Fibroblast of pulmonary artery (primary cell): ENCODE results near the gene MRPL24.

Experiments
- DNase-seq: peaks from one replicate; pipeline ENCODE4 v3.0.0-alpha.2; 2010; ENCODE audit warnings: low read depth
- H3K4me3 ChIP-seq: replicated peaks from 2 replicates; pipeline ENCODE4 v1.5.1; 2011; ENCODE audit warnings: low read depth, mild to moderate bottlenecking, control low read depth, low read length, moderate library complexity
- TF ChIP-seq, protein P1 (sequence below): IDR thresholded peaks from 2 replicates; pipeline ENCODE4 v1.5.1; 2011; ENCODE audit warnings: mild to moderate bottlenecking, control low read depth, low read length, inconsistent platforms; ENCODE audit errors: missing control alignments

The MRPL24 gene

DNA sequence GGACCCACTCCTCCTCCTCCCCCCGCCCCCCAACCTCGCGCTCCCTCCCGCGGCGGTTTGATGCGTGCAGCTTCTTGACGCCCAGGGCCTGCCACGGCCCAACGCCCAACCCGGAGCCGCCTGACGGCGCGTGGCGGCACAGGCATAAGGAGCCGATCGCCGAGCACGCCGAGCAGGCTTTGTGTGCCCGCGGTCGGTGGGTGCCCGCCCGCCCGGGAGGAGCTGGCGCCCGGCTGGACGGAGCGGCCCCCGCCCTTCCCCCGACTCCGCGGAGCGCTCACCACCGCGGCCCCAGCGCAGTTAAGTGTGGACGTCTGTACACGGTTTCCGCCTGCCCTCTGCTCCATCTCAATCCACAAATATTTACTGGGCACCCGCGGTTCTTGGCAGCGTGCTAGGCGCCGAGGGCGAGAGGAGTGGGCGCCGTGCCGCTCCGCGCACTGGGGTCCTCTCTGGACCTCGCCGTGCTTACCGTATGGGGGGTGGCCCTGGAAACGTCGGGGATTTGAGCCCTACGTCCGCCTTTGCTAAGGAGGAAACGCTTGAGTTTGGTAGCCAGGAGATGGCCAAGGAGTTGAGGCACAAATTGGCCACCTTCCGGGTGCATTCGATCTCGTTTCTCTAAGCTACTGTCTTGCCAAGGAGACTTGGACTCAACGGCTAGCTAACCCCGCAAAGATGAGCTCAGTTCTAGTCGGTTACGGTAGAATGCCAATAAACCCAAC, 11.0 kb upstream of the MRPL24 start:
- peak; percentile 97 for DNase-seq
- TF ChIP-seq, protein P1, sequence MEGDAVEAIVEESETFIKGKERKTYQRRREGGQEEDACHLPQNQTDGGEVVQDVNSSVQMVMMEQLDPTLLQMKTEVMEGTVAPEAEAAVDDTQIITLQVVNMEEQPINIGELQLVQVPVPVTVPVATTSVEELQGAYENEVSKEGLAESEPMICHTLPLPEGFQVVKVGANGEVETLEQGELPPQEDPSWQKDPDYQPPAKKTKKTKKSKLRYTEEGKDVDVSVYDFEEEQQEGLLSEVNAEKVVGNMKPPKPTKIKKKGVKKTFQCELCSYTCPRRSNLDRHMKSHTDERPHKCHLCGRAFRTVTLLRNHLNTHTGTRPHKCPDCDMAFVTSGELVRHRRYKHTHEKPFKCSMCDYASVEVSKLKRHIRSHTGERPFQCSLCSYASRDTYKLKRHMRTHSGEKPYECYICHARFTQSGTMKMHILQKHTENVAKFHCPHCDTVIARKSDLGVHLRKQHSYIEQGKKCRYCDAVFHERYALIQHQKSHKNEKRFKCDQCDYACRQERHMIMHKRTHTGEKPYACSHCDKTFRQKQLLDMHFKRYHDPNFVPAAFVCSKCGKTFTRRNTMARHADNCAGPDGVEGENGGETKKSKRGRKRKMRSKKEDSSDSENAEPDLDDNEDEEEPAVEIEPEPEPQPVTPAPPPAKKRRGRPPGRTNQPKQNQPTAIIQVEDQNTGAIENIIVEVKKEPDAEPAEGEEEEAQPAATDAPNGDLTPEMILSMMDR = no peak
- H3K4me3 ChIP-seq = peak overlapping the region; percentile 93

DNA sequence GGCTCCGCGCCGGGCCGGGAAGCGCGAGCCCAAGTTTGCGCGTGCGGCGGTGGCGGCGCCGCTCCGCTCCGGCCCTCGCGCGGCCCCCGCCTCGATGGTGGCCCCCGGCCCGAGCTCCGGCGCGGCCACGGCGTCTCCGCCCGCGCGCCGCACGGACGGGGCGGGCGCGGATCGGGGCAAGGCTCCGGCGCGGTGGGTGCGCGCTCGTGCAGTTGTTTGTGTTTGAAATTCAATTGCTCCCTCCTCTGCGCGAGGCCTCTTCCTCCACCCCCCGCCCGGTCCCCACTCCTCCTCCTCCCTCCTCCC, 10.5 kb upstream of the MRPL24 start, which contains the start of gene HDGF:
Gene HDGF (minus strand): TSS at position 225 of the 306 bp plus-strand sequence. CDS start 246 bp downstream, outside the sequence.
- DNase-seq = no peak
- TF ChIP-seq, protein P1 = no peak
- peak within 1 kb of the TSS; percentile 93 for H3K4me3 ChIP-seq

DNA sequence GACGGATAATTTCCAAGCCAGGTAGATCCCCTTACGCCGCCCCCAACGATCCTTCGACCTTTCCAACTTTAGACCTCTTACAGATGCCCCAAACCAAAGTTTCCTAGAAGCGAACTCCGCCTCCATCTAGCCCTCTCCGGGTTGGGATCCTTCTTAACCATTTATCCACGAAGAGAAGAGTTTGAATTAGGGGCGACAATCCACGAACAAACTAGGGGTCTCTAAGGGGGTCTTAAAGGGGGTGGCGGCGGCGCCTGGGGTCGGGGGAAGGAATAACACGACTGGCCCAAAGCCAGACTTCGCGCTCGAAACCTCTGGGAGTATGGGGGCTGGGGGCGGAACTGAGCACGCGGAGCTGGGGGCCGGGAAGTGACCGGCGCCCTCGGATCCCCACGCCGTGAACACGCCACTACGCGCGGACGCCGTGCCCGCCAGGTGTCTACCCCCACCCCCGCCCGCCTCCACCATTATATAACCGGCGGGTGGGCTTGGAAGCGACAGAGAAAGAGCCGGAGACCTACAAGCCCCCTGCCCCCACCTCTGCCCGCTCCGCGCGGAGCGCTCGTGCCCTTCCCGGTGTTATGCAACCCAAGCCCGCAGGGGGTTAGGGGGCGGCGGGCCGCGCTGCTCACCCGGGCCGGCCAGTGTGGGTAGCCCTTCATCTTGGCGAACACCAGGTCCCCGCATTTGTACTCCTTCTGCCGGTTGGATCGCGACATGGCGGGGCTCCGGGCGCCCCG, 10.0 kb upstream of the MRPL24 start:
- no peak for DNase-seq
- peak overlapping the region; percentile 93 for H3K4me3 ChIP-seq
- TF ChIP-seq, protein P1 = no peak

DNA sequence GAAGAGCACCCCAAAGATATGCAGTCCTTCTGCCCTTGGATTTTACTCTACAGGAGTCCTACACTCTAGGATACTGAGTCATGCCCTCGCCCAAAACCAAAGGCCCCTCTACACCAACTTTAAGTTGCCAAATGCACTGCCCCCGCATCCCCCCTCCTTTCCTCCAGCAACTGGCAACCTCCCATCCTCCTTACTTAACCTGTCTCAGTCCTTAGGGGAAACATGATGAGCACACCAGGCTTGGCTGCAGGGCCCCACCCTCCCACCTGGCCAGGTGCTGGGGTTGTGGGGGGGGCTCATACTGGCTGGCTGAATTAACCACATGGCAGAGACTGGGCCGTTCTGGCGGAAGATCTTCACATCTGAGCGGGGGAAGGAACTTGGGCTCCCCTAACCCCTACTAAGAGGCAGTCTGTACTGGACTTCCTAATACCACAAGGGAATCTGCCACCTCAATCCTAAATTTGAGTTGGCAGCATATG, 9.3 kb upstream of the MRPL24 start:
- peak overlapping the region; percentile 93 for H3K4me3 ChIP-seq
- no peak for DNase-seq

DNA sequence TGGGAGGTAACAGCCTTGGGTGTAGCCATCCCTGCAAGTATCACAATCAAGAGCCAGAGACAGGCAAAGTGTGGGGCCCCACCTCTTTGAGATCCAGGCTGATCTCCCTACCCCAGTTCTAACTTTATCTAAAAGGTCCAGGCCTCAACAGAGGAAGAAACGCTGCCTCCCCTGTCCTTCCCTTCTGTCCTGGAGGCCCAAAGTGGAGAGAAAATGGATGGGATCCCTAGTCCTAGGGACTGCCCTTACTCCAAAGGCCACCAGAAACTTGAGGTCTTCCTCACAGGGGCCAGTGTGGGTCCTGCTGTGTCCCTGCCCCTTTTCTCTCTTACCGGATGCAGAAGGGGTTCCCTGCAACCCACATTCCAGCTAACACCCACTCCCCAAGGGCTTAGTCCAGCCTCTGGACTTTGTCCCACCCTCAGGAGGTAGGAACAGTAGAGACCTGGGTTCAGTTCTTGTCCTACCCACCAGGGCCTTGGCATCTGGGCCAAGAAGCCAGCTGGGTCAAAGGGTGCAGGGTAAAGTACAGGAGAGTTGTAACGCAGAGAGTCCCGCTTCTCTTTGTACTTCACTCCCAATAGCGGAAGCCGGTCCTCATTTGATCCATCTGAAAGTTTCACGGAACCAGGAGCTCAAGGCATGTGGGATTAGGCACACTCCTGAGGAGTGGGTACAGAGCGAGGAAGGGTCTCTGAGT, 8.7 kb upstream of the MRPL24 start:
- DNase-seq = no peak
- peak overlapping the region; percentile 93 for H3K4me3 ChIP-seq
- TF ChIP-seq, protein P1 = no peak

More for the DNA sequence above, 9.3 kb upstream of the MRPL24 start:
- TF ChIP-seq, protein P1 = no peak

DNA sequence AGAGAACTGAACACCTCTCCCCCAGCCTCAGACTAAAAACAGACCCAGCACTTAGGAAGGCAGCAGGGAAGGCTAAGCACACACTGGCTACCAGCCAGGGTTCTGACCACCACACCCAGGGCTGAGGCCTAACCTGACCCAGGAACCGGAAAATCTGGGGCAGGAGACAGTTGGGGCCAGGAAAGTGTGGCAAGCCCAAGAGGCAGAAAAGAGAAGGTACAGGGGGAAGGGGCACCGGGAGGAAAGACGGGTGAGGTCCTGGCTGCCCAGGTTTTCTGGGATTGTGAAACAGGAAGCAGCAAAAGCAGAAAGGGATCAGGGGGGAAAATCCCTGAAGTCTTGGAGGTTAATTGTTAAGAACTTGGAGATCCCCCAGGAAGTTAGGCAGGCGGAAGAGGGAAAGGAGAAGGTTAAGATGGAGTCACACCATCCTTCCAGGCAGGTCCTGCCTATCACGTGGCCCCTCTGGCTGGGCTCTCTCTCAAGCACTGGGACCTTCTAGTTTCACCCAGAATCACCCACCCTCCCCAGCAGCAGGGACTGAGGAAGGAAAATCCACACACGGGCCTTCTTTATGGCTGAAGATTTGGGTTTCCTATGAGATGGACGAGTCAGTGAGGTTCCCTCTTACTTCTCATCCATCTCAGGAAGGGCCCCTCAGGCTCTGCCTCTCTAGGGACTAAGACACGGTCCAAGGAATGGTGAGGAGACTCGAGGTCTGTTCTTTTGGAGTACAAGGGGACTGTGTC, 8.0 kb upstream of the MRPL24 start:
- TF ChIP-seq, protein P1 = no peak
- DNase-seq = peak; percentile 68
- peak overlapping the region; percentile 93 for H3K4me3 ChIP-seq
